Vagina (tissue), 2 donors: ENCODE results near the gene CHN1.

Source experiments
- CTCF ChIP-seq, 3 experiments: fragments of 450-650 bp in 2 of 3; fragments of 200-600 bp in 1 of 3; sonication (generic) in 1 of 3; IDR thresholded peaks; one replicate each; pipeline ENCODE4 v1.5.1; 2017 to 2019; ENCODE audit warnings: antibody characterized with exemption in 3 of 3, mild to moderate bottlenecking in 2 of 3, moderate library complexity in 2 of 3
- POLR2A ChIP-seq, 2 donors: fragments of 450-650 bp; IDR thresholded peaks; one replicate each; pipeline ENCODE4 v1.6.1; 2017; ENCODE audit warnings: antibody characterized with exemption in 2 of 2, mild to moderate bottlenecking in 2 of 2, moderate library complexity in 2 of 2
- POLR2AphosphoS5 ChIP-seq, 2 donors: sonication (generic); formaldehyde crosslinking; IDR thresholded peaks; one replicate each; pipeline ENCODE4 v1.9.0; 2017; ENCODE audit warnings: antibody characterized with exemption in 2 of 2, mild to moderate bottlenecking in 2 of 2, low read depth in 1 of 2; ENCODE audit not compliant: insufficient read depth in 1 of 2

GRCh38 chr2:174762464-174762863, 242.7 kb downstream of the CHN1 start:
- TF ChIP-seq CTCF (IDR thresholded peaks at IDR 0.05) (no peak), POLR2A (IDR thresholded peaks at IDR 0.05) (no peak), POLR2AphosphoS5 (IDR thresholded peaks at IDR 0.05; ENCODE audit: insufficient read depth in 1 of 2, low read depth in 1 of 2) (no peak)
